OCI-M1 (cell line): ENCODE data around the gene OR10H2.
"Not testable (repeated sequence)": the region's sequence is repeated elsewhere in the genome, so short reads cannot be mapped to it uniquely, and the experiment has no call there.

Experiments
- DNase-seq: peaks from one replicate; lab custom pipeline; 2025; lab: John Stamatoyannopoulos, UW

OR10H2 gene

GRCh38 chr19:15774159-15774558 lies 46.3 kb downstream of the OR10H2 start:
- not testable (repeated sequence) for DNase-seq

DNA sequence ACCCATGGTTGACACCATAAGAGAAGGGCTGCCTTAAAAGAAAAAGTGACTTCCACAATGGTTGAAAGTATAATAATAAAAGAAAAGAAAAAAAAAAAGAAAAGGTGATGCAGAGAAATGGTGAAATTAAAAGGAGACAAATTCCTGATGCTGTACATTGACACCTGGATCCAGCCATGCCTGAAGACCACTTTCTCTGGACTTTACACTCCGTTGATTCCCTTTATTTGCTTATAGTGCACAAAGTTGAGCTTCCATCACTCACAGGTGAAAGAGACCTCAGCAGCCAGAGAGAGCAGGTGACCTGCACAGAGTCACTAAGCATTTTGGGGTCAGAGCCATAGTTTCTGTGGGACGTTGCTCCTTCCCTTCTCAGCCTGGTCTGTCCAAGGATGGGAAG lies 47.4 kb downstream of the OR10H2 start:
- no peak for DNase-seq

DNA sequence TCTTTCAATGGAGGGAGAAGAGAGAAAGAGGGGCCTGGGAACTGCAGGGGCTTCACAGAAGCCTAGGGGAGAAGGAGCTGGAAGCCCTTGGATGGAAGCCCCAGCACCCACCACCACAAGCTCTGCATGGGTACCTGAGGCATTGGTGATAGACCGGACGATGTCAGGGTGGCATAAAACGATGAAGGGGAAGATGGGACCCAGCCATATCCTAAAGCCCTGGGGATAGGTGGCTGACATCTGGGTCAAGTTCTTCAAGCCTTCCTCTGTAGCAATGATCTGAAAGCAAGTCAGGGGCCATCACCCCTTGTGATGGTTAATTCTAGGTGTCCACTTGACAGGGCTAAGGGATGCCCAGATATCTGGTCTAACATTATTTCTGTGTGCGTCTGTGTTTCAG lies 48.4 kb downstream of the OR10H2 start:
- DNase-seq = no peak

GRCh38 chr19:15776991-15777970 lies 49.5 kb downstream of the OR10H2 start:
- no peak for DNase-seq
